RCC 7860 (cell line): ENCODE measurements around the gene APOO.
"Not testable (repeated sequence)": the region's sequence is repeated elsewhere in the genome, so short reads cannot be mapped to it uniquely, and the experiment has no call there.

Experiments used
- DNase-seq: peaks from one replicate; pipeline ENCODE4 v3.0.0-alpha.2; 2015; ENCODE audit warnings: low spot score
- FAIRE-seq: peaks from 2 replicates; lab custom pipeline; 2012; peaks lifted over from hg19 to GRCh38; lab: Jason Lieb, UNC

The APOO gene

DNA sequence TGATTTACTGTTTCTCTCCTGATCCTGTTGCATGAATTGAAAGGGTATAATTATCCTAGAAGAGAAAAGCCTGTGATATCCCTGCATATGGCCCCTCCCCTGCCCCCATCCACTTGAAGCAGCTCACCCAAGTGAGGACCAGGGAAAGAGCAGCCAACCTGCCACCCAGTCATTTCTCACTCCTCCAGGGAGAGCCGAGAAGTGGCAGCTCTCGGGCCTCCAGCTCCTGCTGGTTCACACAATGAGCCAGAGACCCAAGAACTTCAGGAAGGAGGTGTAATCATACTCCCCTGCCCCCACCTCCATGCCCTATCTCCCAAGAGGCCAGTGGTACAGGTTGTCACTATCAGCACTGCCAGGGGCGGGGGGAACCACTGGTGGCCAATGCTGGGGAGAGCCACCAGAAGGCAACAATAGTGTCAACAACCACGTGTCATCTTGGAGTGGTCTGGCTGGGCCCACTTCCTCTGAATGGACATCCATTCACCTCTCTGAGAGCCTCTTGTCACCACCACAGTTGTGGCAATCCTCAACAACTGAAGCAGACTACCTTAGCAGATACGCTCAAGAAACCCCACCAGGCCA, 42.9 kb downstream of the APOO start:
- FAIRE-seq (no peak), DNase-seq (no peak)

DNA sequence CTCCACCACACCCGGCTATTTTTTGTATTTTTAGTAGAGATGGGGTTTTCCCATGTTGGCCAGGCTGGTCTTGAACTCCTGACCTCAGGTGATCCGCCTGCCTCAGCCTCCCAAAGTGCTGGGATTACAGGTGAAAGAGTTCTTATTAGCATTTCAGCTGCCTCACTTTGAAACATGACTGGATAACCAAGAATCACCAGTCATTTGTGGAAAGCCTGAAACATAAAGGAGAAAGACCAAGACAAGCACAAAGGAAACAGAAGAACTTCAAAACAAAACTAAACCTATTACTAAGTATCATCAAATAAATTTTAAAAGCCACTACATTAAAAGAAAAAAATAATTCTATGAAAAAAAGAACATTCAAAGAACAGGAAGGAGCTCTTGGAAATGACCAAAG, 45.8 kb downstream of the APOO start:
- FAIRE-seq, DNase-seq: not testable (repeated sequence)

DNA sequence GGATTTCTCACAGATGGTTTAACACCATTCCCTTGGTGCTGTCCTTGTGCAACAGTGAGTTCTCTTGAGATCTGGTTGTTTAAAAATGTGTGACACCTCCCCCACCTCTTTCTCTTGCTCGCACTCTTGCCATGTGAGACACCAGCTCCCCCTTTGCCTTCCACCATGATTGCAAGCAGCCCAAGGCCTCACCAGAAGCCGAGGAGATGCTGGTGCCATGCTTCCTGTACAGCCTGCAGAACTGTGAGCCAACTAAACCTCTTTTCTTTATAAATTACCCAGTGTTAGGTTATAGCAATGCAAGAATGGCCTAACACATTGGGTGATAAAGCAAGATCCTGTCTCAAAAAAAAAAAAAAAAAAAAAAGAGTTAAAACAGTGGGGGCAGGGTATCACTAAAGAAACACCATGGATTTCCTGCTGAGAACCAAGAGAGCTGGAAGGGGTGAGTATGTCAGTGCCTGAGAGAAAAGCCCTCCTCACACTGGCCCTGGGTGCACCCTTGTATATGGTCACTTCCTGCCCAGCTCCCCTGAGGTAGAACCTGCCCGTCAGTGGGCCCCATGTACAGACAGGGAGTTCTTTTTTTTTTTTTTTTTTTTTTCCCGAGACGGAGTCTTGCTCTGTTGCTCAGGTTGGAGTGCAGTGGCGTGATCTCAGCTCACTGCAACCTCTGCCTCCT, 46.4 kb downstream of the APOO start:
- FAIRE-seq = no peak

DNA sequence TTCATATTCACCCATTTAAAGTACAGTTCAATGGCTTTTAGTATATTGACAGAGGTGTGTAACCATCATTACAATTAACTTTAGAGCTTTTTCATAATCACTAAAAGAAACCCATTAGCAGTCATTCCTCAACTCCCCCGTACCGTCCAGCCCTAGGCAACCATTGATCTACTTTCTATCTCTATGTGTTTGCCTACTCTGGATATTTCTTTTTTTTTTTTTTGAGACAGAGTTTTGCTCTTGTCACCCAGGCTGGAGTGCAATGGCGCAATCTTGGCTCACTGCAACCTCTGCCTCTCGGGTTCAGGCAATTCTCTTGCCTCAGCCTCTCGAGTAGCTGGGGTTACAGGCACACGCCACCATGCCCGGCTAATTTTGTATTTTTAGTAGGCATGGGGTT, 48.5 kb downstream of the APOO start:
- FAIRE-seq = not testable (repeated sequence)

More for the DNA sequence above, 46.4 kb downstream of the APOO start:
- DNase-seq = no peak

DNA sequence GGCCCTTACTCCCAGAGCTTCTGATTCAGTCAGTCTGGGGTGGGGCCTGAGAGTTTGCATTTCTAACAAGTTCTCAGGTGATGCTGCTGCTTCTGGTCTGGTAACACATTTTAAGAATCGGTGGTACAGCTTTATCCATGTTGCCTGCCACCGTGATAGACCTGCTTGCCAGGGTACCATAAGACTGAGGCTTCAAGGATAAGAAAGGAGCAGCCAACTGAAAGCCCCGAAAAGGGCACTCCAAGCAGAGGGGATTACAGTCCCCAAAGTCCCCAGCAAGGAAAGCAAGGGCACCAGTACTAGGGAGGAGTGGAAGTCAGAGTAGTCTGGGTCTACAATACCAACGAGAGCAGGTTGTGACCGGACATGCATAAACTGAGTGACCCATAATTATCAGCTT, 49.8 kb downstream of the APOO start:
- no peak for FAIRE-seq
- DNase-seq = no peak

More for the DNA sequence above, 48.5 kb downstream of the APOO start:
- not testable (repeated sequence) for DNase-seq

DNA sequence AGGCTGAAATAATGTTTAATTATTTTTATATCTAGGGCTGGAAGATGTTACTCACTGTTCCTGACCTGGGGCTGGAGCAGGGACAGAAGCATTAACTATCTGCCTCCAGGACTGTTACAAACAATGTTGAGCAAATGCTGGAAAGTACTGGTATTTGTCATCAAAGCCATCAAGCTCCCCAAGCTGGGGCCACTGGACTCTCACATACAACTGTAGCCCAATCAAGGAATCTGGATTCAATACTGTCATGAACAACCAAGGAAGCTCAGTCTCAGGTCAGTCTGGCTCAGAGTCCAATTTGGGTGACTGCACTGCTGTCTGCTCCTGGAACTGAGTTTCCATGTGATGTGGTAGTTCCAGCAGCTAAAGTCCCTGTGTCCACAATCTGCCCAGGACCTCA, 50.4 kb downstream of the APOO start:
- DNase-seq (no peak), FAIRE-seq (no peak)

DNA sequence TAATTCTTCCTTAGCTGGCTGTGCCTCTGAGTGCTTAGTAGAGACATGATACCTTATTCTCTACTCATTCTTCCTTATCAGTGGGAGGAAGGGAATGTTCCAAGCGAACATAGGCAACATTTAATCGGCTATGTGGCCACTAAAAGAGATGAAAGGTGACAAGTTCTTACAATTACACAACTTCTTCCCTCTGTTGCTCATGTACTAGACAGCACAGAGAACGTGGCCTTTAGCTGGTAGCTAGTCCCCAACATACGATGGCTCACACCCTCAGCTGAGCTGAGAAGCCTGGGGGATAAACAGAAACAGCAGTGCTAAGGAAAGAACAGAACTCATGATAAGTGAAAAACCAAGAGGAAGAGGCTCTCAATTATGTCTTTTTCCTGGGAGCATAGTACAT, 52.2 kb downstream of the APOO start:
- DNase-seq (no peak), FAIRE-seq (no peak)

DNA sequence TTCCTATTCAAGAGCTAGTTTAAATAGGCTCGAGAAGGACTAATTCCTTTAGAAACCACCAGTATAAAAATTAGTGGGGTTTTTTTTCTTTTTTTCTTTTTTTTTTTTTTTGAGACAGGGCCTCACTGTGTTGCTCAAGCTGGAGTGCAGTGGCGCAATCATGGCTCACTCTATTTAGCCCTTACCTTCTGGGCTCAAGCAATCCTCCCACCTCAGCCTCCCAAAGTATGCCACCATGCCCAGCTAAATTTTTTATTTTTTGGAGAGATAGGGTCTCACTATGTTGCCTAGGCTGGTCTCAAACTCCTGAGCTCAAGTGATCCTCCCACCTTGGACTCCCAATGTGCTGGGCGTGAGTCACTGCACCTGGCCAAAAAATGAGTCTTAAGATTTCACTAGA, 52.8 kb downstream of the APOO start:
- no peak for DNase-seq
- no peak for FAIRE-seq

DNA sequence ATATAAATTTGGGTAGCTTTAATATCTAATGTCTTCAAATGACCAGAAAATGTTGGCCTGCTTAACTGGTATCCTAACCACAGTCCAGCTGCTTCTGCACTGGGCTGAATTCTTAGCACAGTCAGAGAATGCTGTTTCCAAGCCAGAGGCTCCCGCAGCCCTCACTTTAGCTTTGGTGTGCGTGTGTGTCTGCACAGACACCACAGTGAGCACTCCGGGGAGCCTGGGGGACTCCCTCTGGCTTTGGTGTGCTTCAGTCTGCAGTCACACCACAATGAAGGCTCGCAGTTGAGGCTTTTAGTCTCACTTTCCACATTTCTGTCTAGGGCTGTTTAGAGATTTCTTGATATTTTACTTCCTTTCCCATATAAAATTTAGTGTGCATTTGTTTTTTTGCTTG, 53.6 kb downstream of the APOO start:
- DNase-seq = no peak
- FAIRE-seq = no peak

DNA sequence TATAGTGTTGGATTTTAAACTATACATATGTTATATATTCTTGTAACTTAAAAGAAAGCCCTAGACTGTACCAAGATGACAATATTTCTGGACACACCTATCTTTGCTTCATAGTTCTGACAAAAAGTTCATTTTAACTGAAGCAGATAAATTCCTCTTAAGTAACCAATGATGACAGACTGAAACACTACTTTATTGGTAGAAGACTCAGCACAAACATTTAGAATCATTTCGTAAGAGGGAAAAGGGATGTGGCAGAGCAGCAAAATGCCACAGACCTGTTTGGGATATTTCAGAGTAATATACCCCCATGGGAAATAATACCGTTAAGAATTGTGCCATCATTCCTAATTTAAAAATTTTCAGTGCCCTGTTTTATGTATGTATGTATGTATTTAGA, 56.2 kb downstream of the APOO start:
- DNase-seq (no peak), FAIRE-seq (no peak)

DNA sequence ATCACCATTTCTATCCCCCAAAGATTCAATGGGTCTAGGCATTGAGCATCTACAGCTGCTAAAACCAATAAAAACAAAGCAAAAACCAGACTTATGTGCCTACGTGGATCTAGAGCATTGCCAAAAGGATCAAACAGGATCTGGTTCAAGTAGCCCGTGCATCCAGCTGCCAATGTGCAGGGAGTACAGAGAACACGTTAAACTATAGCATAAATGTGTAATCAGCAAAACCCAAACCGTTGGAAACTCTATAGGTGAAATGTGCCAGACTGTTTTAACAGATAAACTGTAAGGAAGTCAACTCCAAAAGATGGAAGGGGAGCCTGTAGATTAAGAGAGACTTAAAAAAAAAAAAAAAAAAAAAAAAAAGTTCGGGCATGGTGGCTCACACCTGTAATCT, 58.5 kb downstream of the APOO start:
- DNase-seq (no peak), FAIRE-seq (no peak)

DNA sequence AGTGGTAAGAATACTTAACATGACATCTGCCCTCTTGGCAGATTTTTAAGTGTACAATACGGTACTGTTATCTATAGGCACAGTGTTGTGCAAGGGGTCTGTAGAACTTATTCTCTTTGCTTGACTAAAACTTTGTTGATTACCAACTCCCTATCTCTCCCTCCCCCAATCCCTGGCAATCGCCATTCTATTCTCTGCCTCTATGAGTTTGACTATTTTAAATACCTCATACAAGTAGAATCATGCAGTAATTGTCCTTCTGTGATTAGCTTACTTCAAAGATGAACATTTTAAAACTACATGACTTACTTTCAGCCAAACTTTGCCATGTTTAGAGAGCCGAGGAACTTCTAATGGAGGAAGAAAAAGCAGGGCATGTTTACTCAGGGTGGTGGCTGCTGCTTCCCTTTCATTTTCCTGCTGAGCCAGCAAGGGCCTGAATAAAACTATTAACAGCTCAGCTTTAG, 62.4 kb downstream of the APOO start:
- no peak for DNase-seq
- FAIRE-seq = no peak

DNA sequence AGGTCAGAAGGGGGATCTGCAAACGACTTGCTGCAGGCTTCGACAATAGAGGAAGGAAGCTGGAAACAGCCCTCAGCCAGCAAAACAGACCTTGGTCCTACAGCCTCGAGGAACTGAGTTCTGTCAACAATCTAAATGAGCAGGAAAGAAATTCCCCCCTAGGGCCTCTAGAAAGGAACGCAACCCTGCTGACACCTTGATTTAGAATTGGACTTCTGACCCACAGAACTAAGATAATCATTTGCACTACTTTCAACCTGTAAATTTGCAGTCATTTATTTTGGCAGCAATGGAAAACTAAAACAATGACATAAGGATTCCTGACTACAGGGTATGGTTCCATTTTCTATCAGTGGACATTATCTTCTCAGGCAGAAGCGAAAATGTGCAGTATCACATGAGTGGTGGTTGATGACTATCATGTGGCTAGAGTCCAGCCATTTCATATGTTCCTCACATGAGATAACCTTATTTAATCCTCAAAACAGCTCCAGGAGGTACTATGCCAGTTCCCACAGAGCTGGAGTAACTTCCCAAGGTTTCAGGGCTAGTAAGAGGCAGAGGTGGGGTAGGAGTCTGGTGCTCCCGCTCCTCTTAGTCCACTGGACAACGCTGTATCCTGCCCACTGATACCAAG, 63.1 kb downstream of the APOO start:
- DNase-seq (no peak), FAIRE-seq (no peak)

DNA sequence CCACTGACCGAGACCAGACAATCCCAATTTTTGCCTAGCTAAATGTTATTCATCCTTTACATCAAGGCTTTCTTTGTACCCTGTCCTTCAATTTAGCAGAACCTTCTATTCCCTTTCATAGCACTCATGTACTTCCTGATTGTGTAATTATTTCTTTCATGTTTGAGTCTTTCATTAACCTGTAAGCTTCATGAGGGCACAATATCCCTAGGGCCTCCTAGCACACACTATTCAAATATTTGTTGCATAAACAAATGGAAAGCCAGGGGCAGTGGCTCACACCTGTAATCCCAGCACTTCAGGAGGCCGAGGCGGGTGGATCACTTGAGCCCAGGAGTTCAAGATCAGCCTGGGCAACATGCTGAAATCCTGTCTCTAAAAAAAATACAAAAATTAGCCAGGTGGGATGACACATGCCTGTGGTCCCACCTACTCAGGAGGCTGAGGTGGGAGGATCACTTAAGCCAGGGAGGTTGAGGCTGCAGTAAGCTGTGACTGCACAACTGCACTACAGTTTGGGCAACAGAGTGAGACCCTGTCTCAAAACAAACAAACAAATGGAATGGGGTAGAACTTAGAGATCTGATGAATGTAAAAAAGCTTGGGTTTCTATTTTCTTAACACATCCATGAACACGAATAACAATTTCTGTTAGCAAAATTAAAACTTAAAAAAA, 65.8 kb downstream of the APOO start:
- FAIRE-seq = no peak
- no peak for DNase-seq

DNA sequence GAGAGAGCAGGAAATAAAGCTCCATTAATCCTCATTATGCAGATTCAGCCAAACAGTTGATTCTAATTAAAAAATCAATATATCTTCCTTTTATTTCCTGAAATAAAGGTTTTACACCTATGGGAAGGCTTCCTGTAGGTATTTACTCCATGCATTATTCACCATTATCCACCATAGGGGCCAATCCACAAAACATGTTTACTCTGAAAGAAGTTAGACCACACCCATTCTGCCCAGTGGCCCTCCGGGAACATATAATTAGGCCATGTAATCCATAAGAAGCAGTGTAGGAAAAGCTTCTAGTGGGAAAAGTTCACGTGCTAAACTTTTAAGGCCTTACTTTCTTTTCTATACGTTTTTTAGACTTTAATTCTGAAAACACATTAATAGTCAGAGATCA, 67.1 kb downstream of the APOO start:
- DNase-seq (no peak), FAIRE-seq (no peak)

DNA sequence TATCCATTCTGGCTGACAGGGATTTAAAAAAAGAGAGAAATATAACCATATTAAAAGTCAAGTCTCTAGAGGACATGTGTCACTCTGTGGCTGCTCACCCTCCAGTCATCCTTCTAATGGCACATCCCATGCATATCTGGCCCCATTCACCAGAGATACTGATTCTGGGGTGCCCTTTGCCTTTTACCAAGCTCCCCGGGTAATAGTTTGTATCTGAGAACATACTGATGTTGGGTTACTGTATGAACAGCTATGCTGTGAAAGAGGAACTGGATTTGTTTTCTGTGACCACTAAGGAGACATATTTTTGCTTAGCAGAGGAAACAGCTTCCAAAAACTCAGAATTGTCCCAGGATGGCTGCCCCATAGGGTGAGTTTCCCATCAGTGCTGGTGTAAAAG, 68.8 kb downstream of the APOO start:
- no peak for FAIRE-seq
- DNase-seq = no peak

DNA sequence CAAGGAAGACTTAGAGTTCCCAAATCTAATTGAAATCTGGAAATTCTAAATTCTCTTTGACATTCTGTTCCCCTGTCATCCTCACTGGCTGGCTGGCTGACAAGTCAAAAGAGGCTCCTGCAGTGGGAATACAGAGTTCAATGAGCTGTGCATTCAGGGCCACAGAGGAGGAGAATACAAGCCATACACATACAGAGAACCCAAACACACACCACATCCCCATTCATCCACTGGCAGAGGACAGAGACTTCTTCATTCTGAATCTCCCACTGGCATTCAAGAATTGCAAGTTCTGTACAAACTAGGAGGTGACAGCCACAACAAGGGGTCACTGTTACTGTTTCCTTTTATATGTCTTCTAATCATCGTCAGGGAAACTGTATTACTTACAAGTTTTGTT, 75.0 kb downstream of the APOO start:
- no peak for FAIRE-seq
- no peak for DNase-seq

DNA sequence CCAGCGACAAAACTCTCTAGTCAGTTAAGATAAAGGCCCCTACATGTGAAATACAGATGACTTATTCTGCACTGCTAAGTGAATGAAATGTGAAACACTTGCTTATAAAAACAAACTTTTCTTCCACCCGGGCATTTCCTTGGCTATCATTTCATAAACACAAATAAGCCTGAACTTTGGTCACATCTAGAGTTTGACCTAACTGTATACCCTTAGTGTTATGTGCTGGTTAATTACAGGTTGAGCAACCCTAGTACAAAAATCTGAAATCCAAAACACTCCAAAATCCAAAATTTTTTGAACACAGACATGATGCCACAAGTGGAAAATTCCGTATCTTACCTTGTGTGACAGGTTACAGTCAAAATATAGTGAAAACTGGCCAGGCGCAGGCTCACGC, 78.9 kb downstream of the APOO start:
- DNase-seq = no peak
- FAIRE-seq = no peak

DNA sequence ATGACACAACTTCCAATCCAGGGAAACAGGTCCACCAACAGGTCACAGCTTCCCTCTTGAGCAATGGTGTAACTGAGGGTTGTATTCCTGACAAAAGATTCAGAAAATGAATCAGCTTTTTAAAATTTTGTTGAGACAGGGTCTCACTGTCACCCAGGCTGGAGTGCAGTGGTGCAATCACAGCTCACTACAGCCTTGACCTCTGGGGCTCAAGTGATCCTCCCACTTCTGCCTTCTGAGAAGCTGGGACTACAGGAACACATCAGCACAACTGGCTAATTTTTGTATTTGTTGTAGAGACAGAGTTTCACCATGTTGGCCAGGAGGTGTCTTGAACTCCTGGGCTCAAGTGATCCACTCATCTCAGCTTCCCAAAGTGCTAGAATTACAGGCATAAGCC, 81.1 kb downstream of the APOO start:
- FAIRE-seq = no peak
- no peak for DNase-seq

DNA sequence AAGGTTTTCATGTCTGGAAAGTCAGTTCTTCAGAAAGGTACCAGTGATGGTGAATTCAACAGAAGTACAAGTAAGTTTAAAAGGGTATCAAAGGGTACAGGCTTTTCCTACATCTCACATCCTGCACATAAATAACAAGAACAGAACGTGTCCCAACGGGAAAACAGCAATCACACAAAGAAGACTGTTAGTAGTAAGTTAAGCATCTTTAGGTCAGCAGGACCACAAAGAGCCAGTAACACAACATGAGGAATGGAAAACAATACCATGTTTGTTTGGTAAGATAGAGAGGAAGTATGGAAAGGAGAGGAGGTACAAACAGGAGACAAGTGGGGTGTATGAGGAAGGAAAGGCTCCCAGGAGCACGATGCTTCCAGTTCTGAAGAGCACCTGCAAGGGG, 81.5 kb downstream of the APOO start:
- FAIRE-seq (no peak), DNase-seq (no peak)

DNA sequence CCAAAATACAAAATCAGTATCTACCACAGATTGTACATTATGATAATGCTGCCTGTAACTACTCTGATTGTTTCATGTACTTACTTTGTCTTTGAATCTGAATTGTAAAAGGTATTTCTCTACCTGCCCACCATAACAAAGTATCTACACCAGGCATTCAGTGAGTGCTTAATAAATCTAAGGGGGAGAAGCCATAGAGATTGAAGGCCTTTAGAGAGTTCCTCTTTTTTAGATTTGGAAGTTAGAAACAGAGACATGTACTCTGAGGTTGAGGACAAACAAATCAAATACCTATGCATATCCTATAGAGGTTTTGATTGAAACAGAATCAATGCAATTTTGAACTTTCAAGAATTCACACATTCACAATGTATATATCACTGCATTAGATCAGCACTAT, 82.1 kb downstream of the APOO start:
- no peak for DNase-seq
- no peak for FAIRE-seq

DNA sequence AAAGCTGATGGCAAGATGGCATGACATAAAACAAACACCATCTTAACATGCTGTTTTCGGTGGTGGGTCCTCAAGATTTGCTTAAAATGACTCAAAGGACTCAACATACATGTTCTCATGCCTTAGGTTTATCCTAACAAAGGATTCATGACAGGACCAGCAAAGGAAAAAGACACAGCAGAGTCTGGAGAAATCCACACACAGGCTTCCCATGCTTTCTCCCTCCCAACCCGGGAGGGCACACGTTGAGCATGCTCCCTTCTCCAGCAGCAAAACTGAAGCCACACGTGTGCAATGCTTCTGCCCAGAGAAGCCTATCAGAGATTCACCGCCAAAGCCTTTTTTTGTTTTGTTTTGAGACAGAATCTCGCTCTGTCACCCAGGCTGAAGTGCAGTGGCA, 84.9 kb downstream of the APOO start:
- FAIRE-seq (no peak), DNase-seq (no peak)
